BE2C (cell line): ENCODE results near the gene GRM4.

Experiments
- DNase-seq: peaks from one replicate; pipeline ENCODE4 v3.0.0-alpha.2; 2020
- H3K27me3 ChIP-seq: fragments of 250-450 bp; sonication (Bioruptor Pico); 2 replicates; pipeline ENCODE4 v1.5.1; 2020; ENCODE audit warnings: mild to moderate bottlenecking
- H3K36me3 ChIP-seq: fragments of 250-450 bp; sonication (Bioruptor Pico); 2 replicates; pipeline ENCODE4 v1.5.1; 2020; ENCODE audit warnings: mild to moderate bottlenecking
- H3K4me1 ChIP-seq: fragments of 250-450 bp; sonication (Bioruptor Pico); 2 replicates; pipeline ENCODE4 v1.5.1; 2020
- H3K4me3 ChIP-seq: 2 replicates; pipeline ENCODE4 v1.5.1; 2011; ENCODE audit warnings: low read depth, low read length
- H3K9me3 ChIP-seq: fragments of 250-450 bp; sonication (Bioruptor Pico); 2 replicates; pipeline ENCODE4 v1.5.1; 2020
- TF ChIP-seq, protein P1 (sequence below): IDR thresholded peaks from 2 replicates; pipeline ENCODE4 v1.5.1; 2012; ENCODE audit warnings: mild to moderate bottlenecking, low read depth, low read length

The GRM4 gene

DNA sequence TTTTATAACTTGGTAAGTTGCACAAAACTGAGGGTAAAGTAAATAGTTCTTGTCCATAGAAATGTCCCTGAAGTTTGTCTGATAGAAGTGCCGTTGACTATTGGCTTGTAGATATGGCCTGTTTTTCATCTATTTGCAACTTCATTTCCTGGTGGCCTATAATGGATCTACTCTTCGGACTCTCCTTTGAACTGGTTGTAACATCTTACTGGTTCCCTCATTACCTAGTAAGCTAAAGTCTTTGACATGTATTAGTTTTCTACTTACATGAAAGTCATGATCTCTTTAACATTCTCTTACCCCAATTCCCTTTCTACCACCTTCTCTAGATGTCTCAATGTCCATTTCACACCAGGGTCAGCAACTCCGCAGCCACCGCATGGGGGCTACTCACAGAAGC lies 146.3 kb downstream of the GRM4 start:
- H3K9me3 ChIP-seq: no peaks in the 10 kb centered on the region; the same call in 1 of the 2 replicates
- no peaks in the 10 kb centered on the region for H3K27me3 ChIP-seq
- TF ChIP-seq, protein P1, sequence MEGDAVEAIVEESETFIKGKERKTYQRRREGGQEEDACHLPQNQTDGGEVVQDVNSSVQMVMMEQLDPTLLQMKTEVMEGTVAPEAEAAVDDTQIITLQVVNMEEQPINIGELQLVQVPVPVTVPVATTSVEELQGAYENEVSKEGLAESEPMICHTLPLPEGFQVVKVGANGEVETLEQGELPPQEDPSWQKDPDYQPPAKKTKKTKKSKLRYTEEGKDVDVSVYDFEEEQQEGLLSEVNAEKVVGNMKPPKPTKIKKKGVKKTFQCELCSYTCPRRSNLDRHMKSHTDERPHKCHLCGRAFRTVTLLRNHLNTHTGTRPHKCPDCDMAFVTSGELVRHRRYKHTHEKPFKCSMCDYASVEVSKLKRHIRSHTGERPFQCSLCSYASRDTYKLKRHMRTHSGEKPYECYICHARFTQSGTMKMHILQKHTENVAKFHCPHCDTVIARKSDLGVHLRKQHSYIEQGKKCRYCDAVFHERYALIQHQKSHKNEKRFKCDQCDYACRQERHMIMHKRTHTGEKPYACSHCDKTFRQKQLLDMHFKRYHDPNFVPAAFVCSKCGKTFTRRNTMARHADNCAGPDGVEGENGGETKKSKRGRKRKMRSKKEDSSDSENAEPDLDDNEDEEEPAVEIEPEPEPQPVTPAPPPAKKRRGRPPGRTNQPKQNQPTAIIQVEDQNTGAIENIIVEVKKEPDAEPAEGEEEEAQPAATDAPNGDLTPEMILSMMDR: no peak
- H3K4me1 ChIP-seq: peaks cover 5% of the 10 kb centered on the region
- no peak for DNase-seq
- H3K36me3 ChIP-seq: no peaks in the 10 kb centered on the region
- no peak overlapping the region for H3K4me3 ChIP-seq

DNA sequence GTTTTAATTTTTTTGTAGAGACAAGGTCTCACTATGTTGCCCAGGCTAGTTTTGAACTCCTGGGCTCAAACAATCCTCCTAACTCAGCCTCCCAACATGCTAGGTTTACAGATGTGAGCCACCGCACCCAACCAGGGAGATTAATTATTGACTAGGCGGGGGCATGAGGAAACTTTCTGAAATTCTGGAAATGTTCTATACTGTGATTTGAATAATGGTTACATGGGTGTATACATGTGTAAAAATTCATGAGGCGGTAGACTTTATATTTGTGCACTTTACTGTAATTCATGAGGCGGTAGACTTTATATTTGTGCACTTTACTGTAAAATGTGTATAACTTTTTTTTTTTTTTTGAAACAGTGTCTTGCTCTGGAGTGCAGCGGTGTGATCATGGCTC lies 147.2 kb downstream of the GRM4 start:
- no peaks in the 10 kb centered on the region; the same call in 1 of the 2 replicates for H3K9me3 ChIP-seq
- no peaks in the 10 kb centered on the region for H3K36me3 ChIP-seq
- TF ChIP-seq, protein P1: no peak
- peaks cover 5% of the 10 kb centered on the region for H3K4me1 ChIP-seq
- H3K4me3 ChIP-seq: no peak overlapping the region
- DNase-seq: no peak
- no peaks in the 10 kb centered on the region for H3K27me3 ChIP-seq

DNA sequence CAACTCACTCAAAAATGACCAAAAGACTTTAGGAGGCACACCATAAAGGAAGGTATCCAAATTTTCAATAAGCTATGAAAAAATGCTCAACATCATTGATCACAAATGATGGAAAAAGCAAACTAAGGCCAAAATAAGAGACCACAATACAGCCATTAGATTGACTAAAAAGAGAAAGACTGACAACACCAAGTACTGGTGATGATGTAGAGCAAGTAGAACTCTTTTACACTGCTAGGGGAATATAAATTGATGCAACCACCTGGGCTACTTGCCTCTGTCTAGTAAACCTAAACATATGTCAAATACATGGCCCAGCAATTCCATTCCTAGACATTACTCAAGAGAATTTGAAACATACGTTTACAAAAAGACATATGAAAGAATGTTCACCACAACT lies 148.6 kb downstream of the GRM4 start:
- Histone ChIP-seq H3K4me3 (no peak overlapping the region), H3K4me1 (peaks cover 5% of the 10 kb centered on the region), H3K36me3 (no peaks in the 10 kb centered on the region), H3K9me3 (no peaks in the 10 kb centered on the region), H3K27me3 (no peaks in the 10 kb centered on the region)
- DNase-seq: no peak
- TF ChIP-seq, protein P1: no peak

DNA sequence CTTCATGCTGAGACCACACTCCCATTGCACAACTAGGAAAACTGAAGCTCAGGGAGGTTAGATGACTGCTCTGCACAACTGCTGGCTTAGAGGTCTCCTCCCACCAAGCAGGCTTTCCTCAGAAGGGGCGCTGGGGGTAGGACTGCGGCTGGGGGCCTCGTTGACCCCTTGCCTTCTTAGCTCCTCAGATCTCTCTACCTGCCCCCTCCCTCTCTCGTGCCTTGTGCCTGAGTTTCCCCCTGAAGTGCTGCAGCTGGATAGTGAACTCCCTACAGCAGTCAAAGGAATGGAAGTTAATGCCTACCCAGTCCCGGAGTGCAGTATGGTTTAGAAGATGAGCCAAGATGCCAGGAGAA lies 149.8 kb downstream of the GRM4 start:
- no peaks in the 10 kb centered on the region for H3K36me3 ChIP-seq
- no peaks in the 10 kb centered on the region for H3K27me3 ChIP-seq
- H3K4me3 ChIP-seq: no peak overlapping the region
- peaks cover 5% of the 10 kb centered on the region for H3K4me1 ChIP-seq
- no peaks in the 10 kb centered on the region for H3K9me3 ChIP-seq
- DNase-seq: no peak
- TF ChIP-seq, protein P1: no peak

DNA sequence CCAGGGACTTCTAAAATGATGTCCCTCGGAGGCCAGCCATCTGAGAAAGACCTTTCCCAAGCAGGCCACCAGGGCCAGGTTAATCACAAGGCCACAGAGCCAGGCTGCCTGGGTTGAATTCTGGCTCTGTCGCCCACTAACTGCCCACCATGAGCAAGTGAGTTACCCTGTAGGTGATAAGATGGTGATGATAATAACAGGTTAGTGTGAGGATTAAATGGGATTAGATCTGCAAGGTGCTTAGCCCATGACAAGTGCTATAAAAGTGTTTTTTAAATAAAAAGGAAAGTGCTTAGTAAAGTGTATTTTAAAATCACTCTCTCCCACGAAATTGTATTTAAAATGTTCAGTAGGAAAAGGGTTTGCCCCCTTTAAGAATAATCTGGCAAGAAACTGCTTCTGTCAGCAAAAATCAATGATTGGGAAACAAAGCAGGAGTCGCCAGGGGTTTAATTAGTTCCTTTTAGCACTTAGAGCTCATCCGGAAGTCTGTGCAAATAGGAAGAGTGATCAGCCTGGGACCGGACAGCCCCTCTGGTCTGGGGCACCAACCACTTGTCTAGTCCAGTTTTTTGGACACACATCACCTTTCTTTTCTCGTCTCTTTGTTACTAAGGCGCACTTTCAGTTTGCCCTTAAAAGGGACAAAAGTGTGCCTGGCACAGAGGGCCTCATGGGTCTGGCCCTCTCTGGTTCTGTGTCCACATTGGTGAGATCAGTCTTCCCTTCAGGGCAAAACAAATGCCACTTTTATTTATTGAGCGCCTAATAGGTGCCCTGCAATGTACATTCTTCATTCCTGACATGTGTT lies 150.4 kb downstream of the GRM4 start:
- DNase-seq: no peak
- no peaks in the 10 kb centered on the region for H3K27me3 ChIP-seq
- no peaks in the 10 kb centered on the region for H3K36me3 ChIP-seq

More for the DNA sequence above, 150.4 kb downstream of the GRM4 start:
- Histone ChIP-seq H3K4me3 (no peak overlapping the region), H3K9me3 (no peaks in the 10 kb centered on the region), H3K4me1 (peaks cover 5% of the 10 kb centered on the region)
- TF ChIP-seq, protein P1: no peak
